HG02981 (cell line): ENCODE data around the gene CELF1.
"Not testable (repeated sequence)": the region's sequence is repeated elsewhere in the genome, so short reads cannot be mapped to it uniquely, and the experiment has no call there.

ENCODE experiments used
- ATAC-seq: cut with Tn5 transposase; IDR thresholded peaks from one replicate; pipeline ENCODE4 v1.9.1; 2021; ENCODE audit warnings: mild to moderate bottlenecking, moderate library complexity; ENCODE audit not compliant: unreplicated experiment

CELF1 gene

DNA sequence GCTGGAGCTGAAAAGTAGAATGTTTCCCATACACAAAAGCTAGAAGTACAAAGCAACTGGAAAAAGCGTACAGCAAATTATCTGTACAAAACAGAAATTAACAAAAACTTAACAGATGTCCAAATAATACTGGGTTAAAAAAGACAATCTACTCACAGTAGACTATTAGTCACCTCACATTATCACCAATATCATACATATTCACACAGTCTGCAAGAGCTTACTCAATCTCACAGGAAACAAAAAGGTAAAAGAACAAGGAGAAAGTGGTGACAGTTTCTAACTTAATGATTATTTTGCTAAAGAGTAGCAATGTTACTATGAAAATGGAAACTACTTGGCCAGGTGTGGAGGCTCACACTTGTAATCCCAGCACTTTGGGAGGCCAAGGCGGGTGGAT is 11.9 kb downstream of the CELF1 start:
- no peak for ATAC-seq

DNA sequence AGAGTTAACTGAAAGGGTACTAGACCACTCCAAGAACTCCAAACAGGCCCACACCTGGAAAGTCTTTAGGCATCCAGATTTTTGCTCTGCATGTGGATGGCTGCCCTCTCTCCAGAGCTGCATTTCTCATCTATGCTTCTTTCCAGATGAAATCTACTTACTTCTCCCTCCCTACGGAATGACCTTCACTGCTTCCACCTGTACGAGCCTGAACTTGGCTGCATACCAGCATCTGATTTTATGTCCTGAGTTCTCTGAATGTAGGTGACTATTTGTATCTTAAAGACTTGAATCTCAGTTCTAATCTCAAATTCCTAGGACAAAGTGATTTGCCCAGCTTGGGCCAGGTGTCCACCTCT is 13.3 kb downstream of the CELF1 start:
- ATAC-seq = no peak

DNA sequence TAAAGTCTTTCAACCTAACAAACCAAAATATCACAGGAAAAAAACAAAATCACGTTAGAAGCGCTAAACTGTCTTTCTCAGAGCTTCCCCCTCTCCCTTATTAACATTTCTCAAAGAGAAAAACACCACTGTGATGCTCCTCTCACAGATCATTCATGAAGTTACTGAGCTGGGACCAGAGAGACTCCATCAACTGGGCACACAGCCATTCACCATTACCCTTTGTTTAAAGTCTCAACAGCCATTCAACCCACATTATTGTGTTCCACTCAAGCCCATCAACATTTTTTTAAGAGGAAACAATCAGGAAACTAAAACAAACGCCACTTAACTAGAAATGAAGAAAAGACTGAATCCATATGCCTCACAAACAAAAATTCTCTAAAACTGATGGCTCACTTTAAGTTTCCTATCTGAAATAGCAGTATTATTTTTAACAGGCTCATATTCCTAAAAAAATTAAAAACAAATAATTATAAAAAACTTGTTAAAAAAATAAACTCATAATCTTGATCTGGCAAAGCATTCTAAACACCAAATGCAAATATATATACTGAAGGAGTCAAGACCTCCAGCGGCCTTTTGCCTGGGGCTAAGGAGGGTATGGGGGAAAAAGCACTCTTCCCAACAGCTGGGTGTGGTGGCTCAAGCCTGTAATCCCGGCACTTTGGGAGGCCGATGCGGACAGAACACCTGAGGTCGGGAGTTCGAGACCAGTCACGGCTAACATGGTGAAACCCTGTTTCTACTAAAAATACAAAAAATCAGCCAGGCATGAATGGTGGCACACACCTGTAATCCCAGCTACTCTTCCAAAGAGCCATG is 14.0 kb downstream of the CELF1 start:
- no peak for ATAC-seq

DNA sequence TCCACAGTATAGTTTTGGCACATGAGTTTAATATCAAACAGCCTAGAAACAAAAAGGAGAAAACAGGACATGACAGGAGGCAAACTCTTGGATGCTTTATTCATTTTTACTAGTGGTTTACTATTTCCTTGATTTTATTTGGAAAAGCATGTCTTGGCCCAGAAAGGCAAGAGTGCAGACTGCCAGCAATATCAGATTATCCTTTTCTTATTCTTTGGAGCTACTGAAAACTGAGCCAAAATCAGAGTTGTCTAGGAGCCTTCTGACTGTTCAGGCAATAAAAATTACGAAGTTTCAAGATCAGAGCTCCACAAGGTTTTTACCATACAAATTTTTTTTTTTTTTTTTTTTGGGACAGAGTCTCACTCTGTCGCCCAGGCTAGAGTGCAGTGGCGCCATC is 16.0 kb downstream of the CELF1 start:
- ATAC-seq = no peak

DNA sequence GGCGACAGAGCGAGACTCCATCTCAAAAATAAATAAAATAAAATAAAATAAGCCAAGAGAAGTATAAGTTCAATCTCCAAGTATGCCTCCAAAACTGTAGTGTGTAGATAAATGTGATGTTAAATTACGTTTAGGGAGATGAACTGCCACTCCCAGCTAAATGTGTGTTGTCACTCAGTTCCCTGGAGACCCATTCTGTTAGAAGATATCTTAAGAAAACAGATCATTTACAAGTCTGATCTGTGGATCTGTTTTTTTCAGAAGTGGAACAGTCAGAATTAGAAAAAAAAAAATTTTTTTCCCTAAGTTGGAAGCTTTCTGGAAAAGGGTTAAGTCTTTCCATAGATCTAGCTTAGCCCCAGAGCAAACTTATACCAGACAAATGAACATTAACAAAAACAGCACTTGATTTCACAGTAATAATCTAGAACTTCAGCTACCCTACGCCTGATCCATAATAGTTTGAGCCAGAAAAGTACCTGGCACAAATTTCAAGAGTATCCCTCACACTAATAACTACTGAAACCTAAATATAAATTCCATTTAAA is 18.2 kb downstream of the CELF1 start:
- ATAC-seq = no peak

DNA sequence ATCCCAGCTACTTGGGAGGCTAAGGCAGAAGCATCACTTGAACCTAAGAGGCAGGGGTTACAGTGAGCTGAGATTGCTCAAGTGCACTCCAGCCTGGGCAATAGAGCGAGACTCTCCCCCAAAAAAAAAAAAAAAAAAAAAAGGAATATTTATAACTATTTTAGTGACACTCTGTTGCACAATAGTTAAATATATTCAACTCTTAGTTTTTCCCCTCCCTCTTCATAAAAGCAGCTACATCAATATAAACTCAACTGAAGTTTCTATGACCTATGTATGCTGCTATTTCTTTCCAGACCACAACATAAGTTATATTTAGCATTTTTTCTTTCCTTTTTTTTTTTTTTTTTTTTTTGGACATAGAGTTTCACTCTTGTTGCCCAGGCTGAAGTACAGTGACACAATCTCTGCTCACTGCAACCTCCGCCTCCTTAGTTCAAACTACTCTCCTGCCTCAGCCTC is 19.2 kb downstream of the CELF1 start:
- ATAC-seq = no peak

DNA sequence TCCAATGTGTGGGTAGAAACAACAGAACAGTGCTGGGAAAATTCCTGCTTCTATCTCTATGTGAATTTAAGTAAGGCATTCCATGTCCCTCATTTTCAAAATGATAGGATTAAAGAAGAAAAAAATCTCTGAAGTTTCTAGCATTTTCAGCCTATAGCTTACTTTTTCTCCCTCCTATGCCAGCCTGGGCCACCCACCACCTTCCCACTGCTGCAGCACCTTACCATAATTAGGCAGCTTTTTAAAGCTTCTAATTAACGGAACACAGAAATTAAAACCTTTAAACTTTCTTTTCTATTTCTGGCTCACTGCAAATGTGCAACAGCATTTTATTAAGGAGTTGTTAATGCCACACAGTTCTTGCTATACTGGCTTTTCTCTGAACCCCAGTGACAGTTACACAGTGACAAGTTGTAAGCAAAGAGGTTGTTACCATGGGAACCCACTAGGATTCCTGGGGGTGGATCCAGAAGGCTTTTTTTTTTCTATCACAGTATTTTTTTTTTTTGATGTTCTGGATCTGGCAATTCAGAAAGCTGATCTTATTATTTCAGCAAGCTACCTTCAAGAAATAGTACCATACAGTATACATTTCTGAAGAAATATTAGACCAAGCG is 20.2 kb downstream of the CELF1 start:
- no peak for ATAC-seq

DNA sequence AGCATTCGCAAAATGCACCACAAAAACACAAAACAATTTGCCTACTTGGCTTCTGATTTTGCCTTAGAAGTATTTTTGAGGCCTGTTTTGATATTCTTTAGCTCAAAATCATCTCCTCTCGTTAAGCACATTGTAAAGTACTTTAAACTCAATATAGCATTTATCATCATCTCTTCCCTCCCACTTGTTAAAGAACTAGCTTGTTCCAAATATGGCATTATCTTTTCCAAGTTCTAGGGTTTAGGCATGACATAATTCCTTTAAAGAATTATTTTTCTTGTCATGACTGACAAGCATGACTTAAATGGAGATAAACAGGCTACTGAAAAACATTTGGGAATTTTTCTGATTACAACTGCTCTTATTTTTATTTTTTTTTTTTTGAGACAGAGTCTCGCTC is 21.3 kb downstream of the CELF1 start:
- no peak for ATAC-seq

DNA sequence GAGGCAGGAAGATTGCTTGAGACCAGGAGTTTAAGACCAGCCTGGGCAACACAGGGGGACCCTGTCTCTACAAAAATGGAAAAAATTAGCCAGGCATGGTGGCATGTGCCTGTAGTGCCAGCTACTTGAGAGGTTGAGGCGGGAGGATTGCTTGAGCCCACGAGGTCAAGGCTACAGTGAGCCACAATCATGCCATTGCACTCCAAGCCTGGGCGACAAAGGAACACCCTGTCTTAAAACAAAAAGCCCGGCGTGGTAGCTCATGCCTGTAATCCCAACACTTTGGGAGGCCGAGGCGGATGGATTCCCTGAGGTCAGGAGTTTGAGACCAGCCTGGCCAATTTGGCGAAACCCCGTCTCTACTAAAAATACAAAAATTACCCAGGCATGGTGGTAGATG is 22.2 kb downstream of the CELF1 start:
- ATAC-seq = not testable (repeated sequence)

DNA sequence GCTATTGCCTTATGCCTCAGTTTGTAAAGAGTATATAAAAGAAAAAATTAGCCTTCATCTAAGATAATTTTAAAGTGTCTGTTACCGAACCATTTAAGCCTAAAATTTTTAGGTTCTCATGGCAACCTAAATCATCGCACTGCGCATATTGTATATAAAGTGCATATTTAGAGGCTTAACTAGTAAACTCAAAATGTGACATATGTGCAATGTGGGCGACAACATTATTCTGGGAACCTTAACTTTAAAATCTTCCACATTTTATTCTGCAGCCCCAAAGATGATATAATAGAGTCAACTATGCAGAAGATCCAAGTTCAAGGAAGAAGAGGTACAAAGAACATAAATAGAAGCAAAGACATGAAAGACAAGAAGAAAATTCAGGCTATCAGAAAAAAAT is 23.0 kb downstream of the CELF1 start:
- ATAC-seq = no peak

DNA sequence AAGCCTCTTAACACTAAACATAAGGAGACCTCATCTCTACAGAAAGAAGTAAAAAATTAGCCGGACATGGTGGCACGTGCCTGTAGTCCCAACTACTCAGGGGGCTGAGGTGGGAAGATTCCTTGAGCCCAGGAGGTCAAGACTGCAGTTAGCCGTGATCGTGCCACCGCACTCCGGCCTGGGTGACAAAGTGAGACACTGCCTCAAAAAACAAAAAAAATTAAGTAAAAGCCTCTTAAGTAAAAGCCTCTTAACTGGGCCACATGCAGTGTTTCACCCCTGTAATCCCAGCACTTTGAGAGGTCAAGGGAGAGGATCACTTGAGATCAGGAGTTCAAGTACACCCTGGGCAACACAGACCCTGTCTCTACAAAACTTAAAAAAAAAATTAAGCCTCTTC is 25.7 kb downstream of the CELF1 start:
- no peak for ATAC-seq

DNA sequence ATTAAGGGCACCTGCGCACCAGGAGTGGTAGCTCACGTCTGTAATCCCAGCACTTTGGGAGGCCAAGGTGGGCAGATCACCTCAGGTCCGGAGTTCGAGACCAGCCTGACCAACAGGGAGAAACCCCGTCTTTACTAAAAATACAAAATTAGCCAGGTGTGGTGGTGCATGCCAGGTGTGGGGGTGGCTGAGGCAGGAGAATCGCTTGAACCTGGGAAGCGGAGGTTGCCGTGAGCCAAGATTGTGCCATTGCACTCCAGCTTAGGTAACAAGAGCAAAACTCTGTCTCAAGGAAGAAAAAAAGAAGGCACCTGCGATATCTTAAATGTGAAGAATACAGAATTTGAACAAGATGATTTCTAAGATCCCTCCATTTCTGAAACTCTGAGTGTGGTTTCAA is 26.9 kb downstream of the CELF1 start:
- ATAC-seq = not testable (repeated sequence)

DNA sequence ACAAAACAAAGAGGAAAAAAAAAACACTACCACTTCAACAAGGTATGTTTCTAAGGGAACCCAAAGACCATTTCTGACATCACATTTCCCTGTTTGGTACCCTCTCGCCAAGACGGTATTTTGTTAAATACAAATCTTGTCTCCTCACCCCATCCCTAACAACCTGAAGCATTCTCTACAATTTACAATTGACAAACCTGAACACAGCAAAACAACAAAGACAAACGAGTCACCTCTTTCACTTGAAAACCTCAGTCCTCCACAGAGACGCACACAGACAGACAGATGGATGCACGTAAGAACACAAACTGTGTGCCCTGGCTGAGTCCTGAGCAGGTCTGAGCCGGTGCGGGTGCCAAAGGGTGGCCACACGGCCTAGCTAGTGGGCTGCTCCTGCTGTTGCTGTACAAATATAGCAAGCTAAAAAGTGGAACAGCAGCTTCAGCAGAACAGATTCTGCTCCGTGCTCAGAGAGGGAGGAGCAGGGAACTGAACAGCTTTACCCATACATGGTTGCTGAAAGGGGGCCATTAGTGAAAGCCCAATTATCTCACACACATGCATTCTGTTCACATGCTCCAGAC is 28.5 kb downstream of the CELF1 start:
- no peak for ATAC-seq

DNA sequence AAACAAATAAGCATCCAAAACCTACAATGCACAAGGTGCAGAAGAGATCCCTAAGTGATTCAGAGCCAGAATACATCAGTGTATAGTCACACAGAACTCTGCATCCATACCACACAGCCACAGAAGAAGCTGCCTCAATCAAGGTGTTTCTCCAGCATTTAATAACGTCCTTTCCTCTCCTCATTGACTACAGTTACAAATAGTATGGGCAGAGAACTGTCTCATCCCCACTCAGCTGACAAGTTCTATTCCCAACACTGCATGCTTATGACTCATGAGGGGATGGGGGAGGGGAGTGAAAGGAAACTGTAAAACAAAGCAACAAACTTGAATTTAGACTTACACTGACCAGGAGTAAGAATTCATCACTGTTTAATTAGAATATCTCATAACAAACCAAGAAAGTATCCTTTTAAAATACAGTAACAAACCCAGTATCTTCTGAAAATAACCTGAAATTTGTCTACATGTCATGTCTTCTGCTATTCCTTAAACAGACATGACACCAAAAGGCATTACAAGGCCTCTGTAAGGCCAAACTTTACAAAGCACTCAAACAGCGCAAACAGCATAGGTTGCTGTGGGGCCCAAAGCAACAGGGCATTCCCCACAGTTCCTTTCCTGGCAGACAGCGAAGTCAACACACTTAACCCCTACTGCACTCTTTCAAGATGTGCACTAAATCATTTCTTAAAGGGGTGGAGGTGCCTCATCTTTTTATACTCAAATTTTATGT is 29.3 kb downstream of the CELF1 start:
- ATAC-seq = peak; percentile 50

DNA sequence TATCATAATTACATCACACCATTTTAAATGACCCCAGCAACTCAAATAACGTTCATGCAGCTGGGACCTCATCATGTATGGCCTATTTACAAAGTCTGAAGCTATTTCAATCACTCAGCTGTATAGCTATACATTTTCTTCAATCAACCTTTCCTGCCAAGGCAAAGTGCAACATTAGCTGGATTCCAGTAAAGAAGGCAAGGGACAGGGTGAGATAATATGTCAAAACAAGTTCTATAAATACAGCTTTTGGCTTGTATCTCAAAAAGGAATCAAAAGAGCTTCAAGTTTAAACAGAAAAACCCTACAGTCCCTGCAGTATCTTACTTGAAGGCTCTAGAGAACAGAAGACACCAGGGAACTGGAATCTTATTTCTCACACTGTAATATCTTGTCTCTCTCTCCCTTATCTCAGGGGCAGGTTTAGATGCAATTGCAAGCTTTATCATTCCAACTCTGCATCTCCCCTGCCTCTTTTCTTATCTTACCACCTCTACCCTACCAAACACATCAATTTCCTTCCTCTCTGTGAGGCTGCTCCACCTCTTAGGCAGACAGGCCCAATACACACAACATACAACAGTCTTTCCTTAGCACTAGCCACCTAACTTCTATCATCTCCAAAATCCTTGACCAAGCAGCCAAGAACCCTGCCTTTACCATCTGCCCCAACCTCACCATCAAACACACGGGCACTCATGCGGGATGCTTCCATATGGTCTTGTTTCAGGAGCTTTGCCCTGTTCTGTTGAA is 34.5 kb downstream of the CELF1 start:
- ATAC-seq = no peak

DNA sequence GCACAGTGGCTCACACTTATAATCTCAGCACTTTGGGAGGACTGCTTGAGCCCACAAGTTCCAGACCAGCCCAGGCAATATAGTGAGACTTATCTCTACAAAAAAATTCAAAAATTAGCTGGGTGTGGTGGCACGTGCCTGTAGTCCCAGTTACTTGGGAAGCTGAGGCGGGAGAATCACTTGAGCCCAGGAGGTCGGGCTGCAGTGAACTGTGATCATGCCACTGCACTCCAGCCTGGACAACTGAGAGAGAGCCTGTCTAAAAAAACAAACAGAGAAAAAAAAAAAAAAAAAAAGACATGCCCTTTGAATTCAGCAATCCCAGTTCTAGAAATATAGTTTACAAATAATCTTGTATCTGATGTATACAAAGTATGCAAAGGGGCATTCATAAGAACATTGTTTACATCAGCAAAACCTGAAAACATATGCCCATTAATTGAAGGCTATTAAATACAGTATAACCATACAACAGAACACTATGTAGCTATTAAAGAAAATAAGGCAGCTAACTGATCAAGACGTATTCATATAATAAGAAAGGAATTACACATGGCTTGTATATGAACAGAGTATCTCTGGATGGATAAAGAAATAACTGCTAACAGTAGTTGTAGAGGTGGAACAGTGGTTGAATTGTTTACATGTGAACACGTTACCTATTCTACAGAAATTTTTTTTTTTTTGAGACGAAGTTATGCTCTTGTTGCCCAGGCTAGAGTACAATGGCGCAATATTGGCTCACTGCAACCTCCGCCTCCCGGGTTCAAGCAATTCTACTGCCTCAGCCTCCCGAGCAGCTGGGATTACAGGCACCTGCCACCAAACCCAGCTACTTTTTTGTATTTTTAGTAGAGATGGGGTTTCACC is 35.7 kb downstream of the CELF1 start:
- ATAC-seq = no peak

DNA sequence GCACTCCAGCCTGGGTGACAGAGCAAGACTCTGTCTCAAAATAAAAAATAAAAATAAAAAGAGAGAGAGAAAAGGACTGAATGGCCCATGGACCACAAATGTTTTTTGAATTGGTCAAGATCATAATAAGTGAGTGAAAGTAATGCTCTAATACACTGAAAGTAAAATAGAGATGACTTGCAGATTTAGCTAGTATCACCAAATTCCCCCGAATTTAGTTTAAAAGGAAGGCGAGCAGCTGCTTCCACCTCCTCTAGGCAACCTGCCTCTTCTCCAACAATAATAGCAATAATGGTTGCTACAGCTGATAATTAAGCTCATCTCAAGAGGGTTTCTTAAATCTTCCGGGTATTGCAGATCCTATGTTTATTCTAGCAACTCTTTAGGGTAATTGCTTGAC is 36.8 kb downstream of the CELF1 start:
- no peak for ATAC-seq

DNA sequence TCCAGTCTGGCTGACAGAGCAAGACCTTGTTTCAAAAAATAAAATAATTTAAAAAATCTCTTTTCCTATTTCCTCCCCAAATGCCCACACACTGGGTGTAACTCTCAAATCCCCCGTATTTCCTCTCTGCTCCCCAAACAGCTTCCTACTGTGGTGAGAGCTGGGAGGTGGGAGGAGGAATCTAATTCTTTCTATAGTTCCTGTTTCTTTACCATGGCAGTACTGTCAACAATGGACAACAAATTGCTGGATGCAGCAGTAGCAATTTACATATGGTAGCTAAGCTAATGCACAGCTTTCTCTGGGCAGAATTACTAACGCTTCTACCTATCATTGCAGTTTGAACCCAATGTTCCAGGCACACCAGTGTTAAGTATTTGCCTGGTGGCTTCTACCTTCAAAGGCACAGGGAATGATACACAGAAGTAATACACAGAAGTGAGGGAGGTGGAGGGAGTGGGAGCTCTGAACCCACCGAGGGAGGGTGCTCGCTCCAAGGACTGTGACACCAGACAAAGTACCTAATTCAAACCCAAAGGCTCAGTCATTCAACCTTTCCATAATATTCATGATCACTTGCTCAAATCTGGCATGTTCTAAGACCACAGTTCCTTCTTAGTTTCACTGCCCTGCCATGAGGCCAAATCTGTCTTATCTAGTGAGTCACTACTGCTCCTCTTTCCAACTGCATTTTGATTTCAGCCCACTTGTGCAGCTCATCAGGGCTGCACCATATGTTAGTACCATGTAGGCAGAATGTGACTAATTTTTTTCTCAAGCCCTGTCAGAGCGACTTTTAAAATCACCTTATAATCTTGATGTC is 37.9 kb downstream of the CELF1 start:
- ATAC-seq = peak; percentile 52

DNA sequence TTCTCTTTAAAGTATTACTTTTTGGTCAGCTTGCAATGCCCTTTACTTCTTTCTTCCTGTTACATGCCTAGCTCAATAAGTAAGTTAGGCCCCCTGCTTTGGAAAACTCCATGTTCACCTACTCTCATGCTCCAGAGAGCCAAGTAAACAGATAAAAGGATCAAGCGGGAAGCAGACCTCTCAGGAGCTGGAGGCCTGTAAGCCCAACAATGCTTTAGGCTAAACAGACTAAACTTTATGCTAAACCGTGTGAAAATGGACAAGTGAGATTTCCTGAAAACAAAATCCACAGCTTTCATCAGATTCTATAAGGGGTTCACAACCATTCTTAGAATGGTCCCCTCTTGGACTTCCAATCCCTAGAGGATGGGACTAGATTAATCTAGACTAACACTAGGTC is 40.2 kb downstream of the CELF1 start:
- ATAC-seq = no peak
